Cardiac septum (tissue), 1 donor: Measurements from ENCODE around the gene SLC2A4RG. TPM values are rescaled to one million over a fixed set of nuclear protein-coding genes. Genes with fewer than 3 reads are reported as not detected.

ENCODE experiments used
- DNase-seq: peaks from one replicate; pipeline ENCODE4 v3.0.0-alpha.2; 2020; ENCODE audit warnings: low spot score
- intact Hi-C: fragments of 100-400 bp; cut with DNase I; formaldehyde crosslinking; loops from one replicate; pipeline ENCODE4 v1.14.0; 2022
- total RNA-seq: library from RNA; stranded (reverse); fragmentation: NEBNext Ultra II Directional; extraction: Animal tissue kit (Norgen Biotek cat#: 25700); gene quantifications from one replicate; pipeline ENCODE4 v1.2.1, GENCODE V29; 2021
- donor health status: DM: no; HTN: no; CAD: no.

SLC2A4RG gene
- total RNA-seq, 1 donor from 2014 or later = 67.8 TPM

GRCh38 chr20:63782521-63782971 lies 43.0 kb downstream of the SLC2A4RG start:
- DNase-seq = no peak
- intact Hi-C loops = loop anchor here (10.0 kb wide), 1 partner anchor 192 kb away; the partner anchor contains the start of gene SAMD10

GRCh38 chr20:63783970-63784369 lies 44.4 kb downstream of the SLC2A4RG start:
- DNase-seq = no peak
- intact Hi-C loops = loop anchor here (10.0 kb wide), 1 partner anchor 191 kb away; the partner anchor contains the start of gene SAMD10

- intact Hi-C loops = loop anchor here (1.0 to 10.0 kb wide), 2 partner anchors 79 to 189 kb away; partner anchors contain the start of gene SAMD10
- DNase-seq = no peak
Measured at GRCh38 chr20:63785691-63786131, 46.1 kb downstream of the SLC2A4RG start.

GRCh38 chr20:63787302-63787701 lies 47.7 kb downstream of the SLC2A4RG start:
- no peak for DNase-seq
- intact Hi-C loops = loop anchor here (10.0 kb wide), 1 partner anchor 187 kb away; the partner anchor contains the start of gene SAMD10

- intact Hi-C loops = loop anchor here (10.0 kb wide), 1 partner anchor 187 kb away; the partner anchor contains the start of gene SAMD10
- DNase-seq = no peak
Measured at GRCh38 chr20:63787749-63788148, 48.2 kb downstream of the SLC2A4RG start.

- intact Hi-C loops = loop anchor here (10.0 kb wide), 1 partner anchor 185 kb away; the partner anchor contains the start of gene SAMD10
- DNase-seq = no peak
Measured at GRCh38 chr20:63789836-63790571, 50.4 kb downstream of the SLC2A4RG start.

GRCh38 chr20:63790572-63791168 lies 51.1 kb downstream of the SLC2A4RG start:
- DNase-seq = no peak
- intact Hi-C loops = no loop called here

- intact Hi-C loops = no loop called here
- DNase-seq = peak; percentile 84
Measured at GRCh38 chr20:63791497-63792156, 52.1 kb downstream of the SLC2A4RG start.

GRCh38 chr20:63792866-63793265 lies 53.3 kb downstream of the SLC2A4RG start:
- DNase-seq = no peak
- intact Hi-C loops = no loop called here

Other genes starting within 250 kb of the SLC2A4RG start
- gene EEF1A2, start 240.7 kb upstream of the SLC2A4RG start, total RNA-seq = 1,211 TPM
- gene PPDPF, start 219.0 kb upstream of the SLC2A4RG start, total RNA-seq = 438 TPM
- gene PTK6, start 202.4 kb upstream of the SLC2A4RG start, total RNA-seq = not detected
- not detected for gene SRMS, start 192.0 kb upstream of the SLC2A4RG start, total RNA-seq
- gene FNDC11, start 185.6 kb upstream of the SLC2A4RG start, total RNA-seq = not detected
- 12.1 TPM for gene HELZ2, start 165.5 kb upstream of the SLC2A4RG start, total RNA-seq
- 6.8 TPM for gene GMEB2, start 112.7 kb upstream of the SLC2A4RG start, total RNA-seq
- gene STMN3, start 86.4 kb upstream of the SLC2A4RG start, total RNA-seq = 8.8 TPM
- 10.5 TPM for gene RTEL1, start 81.5 kb upstream of the SLC2A4RG start, total RNA-seq
- gene TNFRSF6B, start 43.1 kb upstream of the SLC2A4RG start, total RNA-seq = not detected
- gene ARFRP1, start 31.8 kb upstream of the SLC2A4RG start, total RNA-seq = 40.3 TPM
- 16.7 TPM for gene ZGPAT, start 31.7 kb upstream of the SLC2A4RG start, total RNA-seq
- 5.0 TPM for gene LIME1, start 3.1 kb upstream of the SLC2A4RG start, total RNA-seq
- gene ZBTB46, start 91.5 kb downstream of the SLC2A4RG start, total RNA-seq = 17.4 TPM
- not detected for gene ABHD16B, start 121.7 kb downstream of the SLC2A4RG start, total RNA-seq
- gene TPD52L2, start 125.5 kb downstream of the SLC2A4RG start, total RNA-seq = 72.0 TPM
- gene DNAJC5, start 155.3 kb downstream of the SLC2A4RG start, total RNA-seq = 36.1 TPM
- 43.2 TPM for gene UCKL1, start 216.6 kb downstream of the SLC2A4RG start, total RNA-seq
- gene ZNF512B, start 230.2 kb downstream of the SLC2A4RG start, total RNA-seq = 12.8 TPM
- gene SAMD10, start 239.9 kb downstream of the SLC2A4RG start, total RNA-seq = 4.0 TPM
- gene PRPF6, start 241.4 kb downstream of the SLC2A4RG start, total RNA-seq = 47.5 TPM